NCI-H1105 treated with DMSO at 0.1 percent for 48 hours (cell line): ENCODE measurements around the gene ART1.
"Not testable (repeated sequence)": the region's sequence is repeated elsewhere in the genome, so short reads cannot be mapped to it uniquely, and the experiment has no call there.

Experiments
- DNase-seq: peaks from one replicate; lab custom pipeline; 2025; lab: John Stamatoyannopoulos, UW

ART1 gene

GRCh38 chr11:3632070-3632660, 12.8 kb upstream of the ART1 start:
- no peak for DNase-seq

GRCh38 chr11:3635641-3636375, 9.1 kb upstream of the ART1 start:
- DNase-seq = no peak

- DNase-seq = no peak
Observed at GRCh38 chr11:3637201-3637600, 7.7 kb upstream of the ART1 start.

- DNase-seq = no peak
Observed at GRCh38 chr11:3638513-3638912, 6.4 kb upstream of the ART1 start.

- DNase-seq = no peak
Observed at GRCh38 chr11:3639841-3640240, 5.1 kb upstream of the ART1 start.

- DNase-seq = no peak
Observed at GRCh38 chr11:3641191-3641590, 3.7 kb upstream of the ART1 start.

GRCh38 chr11:3641701-3642070, 3.2 kb upstream of the ART1 start, which contains the start of gene ART5:
TSS of gene ART5 (minus strand) at chr11:3641992. CDS start at chr11:3641862, 130 bp downstream.
- no peak for DNase-seq

GRCh38 chr11:3642071-3642951, 2.6 kb upstream of the ART1 start:
- DNase-seq = peak; percentile 70

GRCh38 chr11:3643102-3643546, 1.8 kb upstream of the ART1 start:
- DNase-seq = not testable (repeated sequence)

GRCh38 chr11:3645552-3645951, 624 bp downstream of the ART1 start:
- no peak for DNase-seq

- not testable (repeated sequence) for DNase-seq
Observed at GRCh38 chr11:3648843-3649242, 3.9 kb downstream of the ART1 start.

- not testable (repeated sequence) for DNase-seq
Observed at GRCh38 chr11:3649374-3649773, 4.4 kb downstream of the ART1 start.

- not testable (repeated sequence) for DNase-seq
Observed at GRCh38 chr11:3652514-3652913, 7.6 kb downstream of the ART1 start.

- DNase-seq = no peak
Observed at GRCh38 chr11:3655547-3655946, 10.6 kb downstream of the ART1 start.

- DNase-seq = not testable (repeated sequence)
Observed at GRCh38 chr11:3657331-3657730, 12.4 kb downstream of the ART1 start.

- no peak for DNase-seq
Observed at GRCh38 chr11:3658252-3658651, 13.3 kb downstream of the ART1 start.

GRCh38 chr11:3659595-3660515, 14.9 kb downstream of the ART1 start:
- DNase-seq = no peak

- no peak for DNase-seq
Observed at GRCh38 chr11:3660960-3661359, 16.0 kb downstream of the ART1 start.

- DNase-seq = no peak
Observed at GRCh38 chr11:3662856-3663255, 17.9 kb downstream of the ART1 start.

- DNase-seq = no peak
Observed at GRCh38 chr11:3664032-3664630, 19.2 kb downstream of the ART1 start.
